Stomach smooth muscle (tissue), 2 donors: ENCODE data around the gene HCN1.

Source experiments
- H3K27ac ChIP-seq: one replicate; pipeline ENCODE4 v1.7.0; 2013; ENCODE audit warnings: mild to moderate bottlenecking, low read length, inconsistent platforms
- H3K27me3 ChIP-seq, 2 donors: one replicate each; pipeline ENCODE4 v1.7.0; 2013; ENCODE audit warnings: low read length in 2 of 2; ENCODE audit not compliant: insufficient read depth in 2 of 2, control insufficient read depth in 1 of 2
- H3K36me3 ChIP-seq, 2 donors: one replicate each; pipeline ENCODE4 v1.7.0; 2013; ENCODE audit warnings: low read length in 2 of 2; ENCODE audit not compliant: control insufficient read depth in 2 of 2, insufficient read depth in 2 of 2
- H3K4me1 ChIP-seq: one replicate; pipeline ENCODE4 v1.7.0; 2013; ENCODE audit warnings: low read length; ENCODE audit not compliant: control insufficient read depth, insufficient read depth
- H3K4me3 ChIP-seq, 2 donors: one replicate each; pipeline ENCODE4 v1.7.0; 2013; ENCODE audit warnings: low read length in 2 of 2
- H3K9ac ChIP-seq, 2 donors: one replicate each; pipeline ENCODE4 v1.7.0; 2013; ENCODE audit warnings: low read length in 2 of 2, mild to moderate bottlenecking in 1 of 2
- H3K9me3 ChIP-seq, 2 donors: one replicate each; pipeline ENCODE4 v1.7.0; 2013; ENCODE audit warnings: low read length in 2 of 2; ENCODE audit not compliant: control insufficient read depth in 2 of 2
- donor health status: healthy.
- donor health status: Pancreatic carcinoma.

The HCN1 gene

DNA sequence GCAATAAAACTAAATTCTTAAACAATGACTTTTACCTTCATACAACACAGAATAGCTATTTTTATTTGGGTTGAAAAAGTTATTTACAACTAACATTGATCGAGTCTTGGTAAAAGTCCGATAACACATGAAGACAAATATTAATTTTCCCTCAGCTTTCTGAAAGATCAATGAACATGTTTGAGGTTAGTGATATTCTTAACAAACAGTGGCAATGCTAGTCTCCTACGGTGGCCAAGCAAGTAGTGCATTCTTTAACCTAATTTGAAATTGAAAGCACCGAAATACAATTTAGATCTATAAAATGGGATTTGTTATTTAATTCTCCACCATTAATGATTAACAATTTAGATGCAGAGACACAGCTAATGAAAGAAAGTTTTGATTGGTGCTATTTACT lies 435.1 kb downstream of the HCN1 start:
- H3K27me3 ChIP-seq: no peaks in the 10 kb centered on the region
- H3K36me3 ChIP-seq: no peaks in the 10 kb centered on the region
- no peak overlapping the region for H3K9ac ChIP-seq
- no peak overlapping the region for H3K4me3 ChIP-seq
- H3K4me1 ChIP-seq: no peaks in the 10 kb centered on the region
- no peaks in the 10 kb centered on the region for H3K9me3 ChIP-seq
- no peak overlapping the region for H3K27ac ChIP-seq

DNA sequence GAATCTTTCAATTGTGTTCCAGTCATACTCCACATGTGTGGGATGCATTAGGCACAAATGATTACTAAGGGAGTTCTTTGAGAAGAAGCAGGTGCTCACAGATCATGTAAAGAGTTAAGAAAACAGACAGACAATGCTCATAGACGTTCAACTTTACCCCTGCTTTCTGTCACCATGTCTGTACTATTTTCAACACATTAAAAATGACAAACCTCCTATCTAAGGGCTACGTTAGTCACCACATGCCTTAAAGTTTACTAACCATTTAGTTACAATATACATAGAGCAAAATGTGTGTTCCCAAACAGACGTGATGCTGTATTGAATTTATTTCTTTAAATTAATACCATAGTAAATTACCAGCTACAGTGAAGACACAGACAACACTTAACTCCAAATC lies 435.9 kb downstream of the HCN1 start:
- Histone ChIP-seq H3K9me3 (no peaks in the 10 kb centered on the region), H3K27me3 (no peaks in the 10 kb centered on the region), H3K4me3 (no peak overlapping the region), H3K36me3 (no peaks in the 10 kb centered on the region), H3K27ac (no peak overlapping the region), H3K4me1 (no peaks in the 10 kb centered on the region), H3K9ac (no peak overlapping the region)

DNA sequence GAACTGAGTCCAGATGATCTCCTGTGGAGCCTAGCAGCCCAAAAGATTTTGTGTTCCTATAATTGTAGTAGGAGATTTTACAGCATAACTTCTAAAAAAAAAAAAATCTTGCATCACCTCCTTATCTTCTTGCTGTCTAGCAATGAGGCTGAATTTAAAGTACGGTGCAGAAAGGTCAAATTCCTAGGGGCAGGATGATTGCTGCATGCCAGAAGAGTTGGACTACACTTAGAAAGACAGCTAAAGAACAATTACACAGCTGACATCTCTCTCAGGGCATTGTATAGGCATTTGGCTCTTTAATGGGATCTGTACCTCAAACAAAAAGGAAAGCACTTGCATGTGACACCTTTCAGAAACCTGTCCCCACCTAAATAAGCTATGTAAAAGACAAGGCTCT lies 443.2 kb downstream of the HCN1 start:
- Histone ChIP-seq H3K27ac (no peak overlapping the region), H3K4me3 (no peak overlapping the region), H3K9me3 (peaks cover 0 to 3% of the 10 kb centered on the region in 2 donors), H3K27me3 (no peaks in the 10 kb centered on the region), H3K9ac (no peak overlapping the region), H3K4me1 (no peaks in the 10 kb centered on the region), H3K36me3 (no peaks in the 10 kb centered on the region)

GRCh38 chr5:45252541-45252940 lies 443.6 kb downstream of the HCN1 start:
- no peak overlapping the region for H3K9ac ChIP-seq
- peaks cover 3% of the 10 kb centered on the region in 2 donors for H3K9me3 ChIP-seq
- H3K36me3 ChIP-seq: no peaks in the 10 kb centered on the region
- H3K4me3 ChIP-seq: no peak overlapping the region
- H3K4me1 ChIP-seq: no peaks in the 10 kb centered on the region
- no peaks in the 10 kb centered on the region for H3K27me3 ChIP-seq
- no peak overlapping the region for H3K27ac ChIP-seq

GRCh38 chr5:45225571-45226031 lies 470.6 kb downstream of the HCN1 start:
- Histone ChIP-seq H3K4me1 (no peaks in the 10 kb centered on the region), H3K27ac (no peak overlapping the region), H3K4me3 (no peak overlapping the region), H3K27me3 (no peaks in the 10 kb centered on the region), H3K9ac (no peak overlapping the region), H3K9me3 (no peaks in the 10 kb centered on the region), H3K36me3 (no peaks in the 10 kb centered on the region)

DNA sequence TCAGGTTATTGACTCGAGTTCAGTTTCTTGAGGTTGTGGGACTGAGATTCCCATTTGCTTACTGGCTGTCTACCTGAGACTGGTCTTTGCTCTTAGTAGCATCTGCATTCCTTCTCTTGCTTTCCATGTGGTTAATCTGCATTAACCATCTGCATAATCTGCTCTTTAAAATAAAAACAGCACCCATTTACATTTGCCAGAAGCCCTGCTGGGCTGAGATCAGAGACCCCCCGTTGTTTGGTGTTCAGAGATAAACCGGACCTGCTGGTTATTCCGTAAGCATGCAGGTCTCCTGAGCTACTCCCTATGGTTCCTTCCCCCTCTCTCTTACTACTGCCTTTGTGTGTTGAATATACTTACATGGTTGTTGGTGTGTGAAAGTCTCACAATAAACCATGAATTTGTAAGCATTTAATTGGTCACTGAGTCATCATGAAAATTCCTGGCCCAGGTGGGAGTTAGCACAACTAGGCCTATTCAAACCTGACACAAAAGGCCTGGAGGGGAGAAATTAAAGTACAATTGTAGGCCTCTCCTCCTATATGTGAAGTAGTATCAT lies 490.7 kb downstream of the HCN1 start:
- H3K36me3 ChIP-seq: no peaks in the 10 kb centered on the region
- no peak overlapping the region for H3K27ac ChIP-seq
- H3K4me1 ChIP-seq: no peaks in the 10 kb centered on the region

More for the DNA sequence above, 490.7 kb downstream of the HCN1 start:
- H3K4me3 ChIP-seq: no peak overlapping the region
- no peak overlapping the region for H3K9ac ChIP-seq
- no peaks in the 10 kb centered on the region for H3K27me3 ChIP-seq
- no peaks in the 10 kb centered on the region for H3K9me3 ChIP-seq
